ENCODE measurements around the gene SEC16B. TPM values are rescaled to one million over a fixed set of nuclear protein-coding genes. Genes with fewer than 3 reads are reported as not detected.

The SEC16B gene
- total RNA-seq, 1 experiment from 2014 or later = 0.39 TPM

- Histone ChIP-seq H3K27me3 (ENCODE audit: control insufficient read depth, insufficient read depth, low read length) (no peaks in the 10 kb centered on the region), H3K27ac (ENCODE audit: low read length) (no peak overlapping the region), H3K36me3 (ENCODE audit: control insufficient read depth, insufficient read depth, low read length) (no peaks in the 10 kb centered on the region), H3K4me1 (ENCODE audit: control insufficient read depth, insufficient read depth, low read length) (no peaks in the 10 kb centered on the region), H3K4me3 (ENCODE audit: low read depth in 2 of 2, low read length in 2 of 2) (no peak overlapping the region), H3K9me3 (ENCODE audit: control insufficient read depth, insufficient read depth, low read depth, low read length) (no peaks in the 10 kb centered on the region)
- DNase-seq (ENCODE audit: low read depth, low spot score) (no peak), ATAC-seq (no peak)
- BruUV-seq (replicated peaks) = no TSS peak
- no peak for TF ChIP-seq CTCF (IDR thresholded peaks at IDR 0.05)
- no peak for TF ChIP-seq TCF7L2 (IDR thresholded peaks at IDR 0.05; ENCODE audit: low read depth, low read length)
- TF ChIP-seq SIN3A (IDR thresholded peaks at IDR 0.05; ENCODE audit: borderline replicate concordance, insufficient read depth, low read depth, low read length) = no peak
- no peak for TF ChIP-seq POLR2AphosphoS5 (IDR thresholded peaks at IDR 0.05; ENCODE audit: low read depth, low read length)
- TF ChIP-seq REST (IDR thresholded peaks at IDR 0.05; ENCODE audit: insufficient read depth in 1 of 2, low read depth in 2 of 2, low read length in 1 of 2) = no peak
- in situ Hi-C loops (cut with HindIII; ENCODE audit: low pct_unique_long_range_greater_than_20kb, low sequenced_read_pairs) = no loop called here
- CTCF ChIA-PET = no interaction called here
- POLR2A ChIA-PET = no interaction called here
- intact Hi-C loops (cut with micrococcal nuclease; ENCODE audit: unreplicated experiment) = no loop called here
Measured at GRCh38 chr1:177937931-177938330, 31.9 kb downstream of the SEC16B start.

GRCh38 chr1:177937174-177937770 lies 32.6 kb downstream of the SEC16B start:
- Histone ChIP-seq H3K4me3 (ENCODE audit: low read depth in 2 of 2, low read length in 2 of 2) (no peak overlapping the region), H3K36me3 (ENCODE audit: control insufficient read depth, insufficient read depth, low read length) (no peaks in the 10 kb centered on the region), H3K4me1 (ENCODE audit: control insufficient read depth, insufficient read depth, low read length) (no peaks in the 10 kb centered on the region), H3K27me3 (ENCODE audit: control insufficient read depth, insufficient read depth, low read length) (no peaks in the 10 kb centered on the region), H3K9me3 (ENCODE audit: control insufficient read depth, insufficient read depth, low read depth, low read length) (no peaks in the 10 kb centered on the region), H3K27ac (ENCODE audit: low read length) (no peak overlapping the region)
- intact Hi-C loops (cut with micrococcal nuclease; ENCODE audit: unreplicated experiment) = no loop called here
- no peak for TF ChIP-seq CTCF (IDR thresholded peaks at IDR 0.05)
- TF ChIP-seq TCF7L2 (IDR thresholded peaks at IDR 0.05; ENCODE audit: low read depth, low read length) = no peak
- TF ChIP-seq POLR2AphosphoS5 (IDR thresholded peaks at IDR 0.05; ENCODE audit: low read depth, low read length) = no peak
- no peak for TF ChIP-seq SIN3A (IDR thresholded peaks at IDR 0.05; ENCODE audit: borderline replicate concordance, insufficient read depth, low read depth, low read length)
- no peak for TF ChIP-seq REST (IDR thresholded peaks at IDR 0.05; ENCODE audit: insufficient read depth in 1 of 2, low read depth in 2 of 2, low read length in 1 of 2)
- POLR2A ChIA-PET = no interaction called here
- DNase-seq (ENCODE audit: low read depth, low spot score) (no peak), ATAC-seq (no peak; the same call in 1 of the 2 replicates)
- CTCF ChIA-PET = no interaction called here
- BruUV-seq (replicated peaks) = no TSS peak
- in situ Hi-C loops (cut with HindIII; ENCODE audit: low pct_unique_long_range_greater_than_20kb, low sequenced_read_pairs) = no loop called here

All from Panc1 (cell line).